ENCODE measurements around the gene ZSWIM5.
A peak's percentile ranks its signal among the peaks of the same experiment; 100 is the strongest.
"Not testable (repeated sequence)": the region's sequence is repeated elsewhere in the genome, so short reads cannot be mapped to it uniquely, and the experiment has no call there.

ZSWIM5 gene

DNA sequence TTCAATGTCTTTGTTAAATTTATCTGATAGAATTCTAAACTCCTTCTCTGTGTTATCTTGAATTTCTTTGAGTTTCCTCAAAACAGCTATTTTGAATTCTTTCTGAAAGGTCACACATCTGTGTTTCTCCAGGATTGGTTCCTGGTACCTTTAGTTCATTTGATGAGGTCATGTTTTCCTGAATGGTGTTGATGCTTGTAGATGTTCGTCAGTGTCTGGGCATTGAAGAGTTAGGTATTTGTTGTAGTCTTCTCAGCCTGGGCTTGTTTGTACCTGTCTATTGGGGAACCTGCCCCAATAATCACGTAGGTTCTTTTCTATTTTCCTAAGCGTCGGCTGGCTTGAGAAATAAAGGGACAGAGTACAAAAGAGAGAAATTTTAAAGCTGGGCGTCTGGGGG lies 129.4 kb downstream of the ZSWIM5 start:
- DNase-seq: not testable (repeated sequence)

- DNase-seq: no peak
These were observed 134.8 kb downstream of the ZSWIM5 start for GRCh38 chr1:45071567-45071966.

GRCh38 chr1:45067806-45068205 lies 138.6 kb downstream of the ZSWIM5 start:
- DNase-seq: no peak

DNA sequence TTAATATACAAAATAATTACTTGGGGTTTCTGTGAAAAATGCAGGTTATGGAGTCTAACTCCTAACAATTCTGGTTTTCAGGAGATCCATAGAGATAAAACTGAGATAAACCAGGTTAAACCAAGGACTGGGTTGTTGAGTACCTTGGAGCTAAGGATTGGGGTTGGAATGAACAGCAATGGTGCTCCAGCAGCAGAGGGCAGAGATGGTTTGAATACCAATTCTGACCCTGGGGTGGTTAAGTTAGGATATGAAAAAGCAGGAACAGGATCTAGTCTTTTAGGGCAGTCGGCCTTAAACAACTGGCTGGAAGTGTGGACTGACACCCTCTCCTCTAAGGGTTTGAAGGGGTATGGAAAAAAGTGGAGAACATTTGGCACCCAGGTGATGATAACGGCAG lies 141.3 kb downstream of the ZSWIM5 start:
- no peak for DNase-seq

DNA sequence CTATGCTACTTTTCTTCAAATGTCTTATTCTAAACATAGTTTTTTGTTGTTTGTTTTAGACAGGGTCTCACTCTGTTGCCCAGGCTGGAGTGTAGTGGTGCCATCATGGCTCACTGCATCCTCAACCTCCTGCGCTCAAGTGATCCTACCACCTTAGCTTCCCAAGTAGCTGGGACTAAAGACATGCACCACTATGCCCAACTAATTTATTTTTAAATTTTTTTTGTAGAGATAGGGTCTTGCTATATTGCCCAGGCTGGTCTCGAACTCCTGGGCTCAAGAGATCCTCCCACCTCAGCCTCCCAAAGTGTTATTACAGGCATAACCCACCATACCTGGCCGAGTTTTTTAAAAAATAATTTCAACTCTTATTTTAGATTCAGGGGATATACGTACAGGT lies 143.9 kb downstream of the ZSWIM5 start:
- DNase-seq: not testable (repeated sequence)

GRCh38 chr1:45059829-45060228 lies 146.6 kb downstream of the ZSWIM5 start:
- no peak for DNase-seq

DNA sequence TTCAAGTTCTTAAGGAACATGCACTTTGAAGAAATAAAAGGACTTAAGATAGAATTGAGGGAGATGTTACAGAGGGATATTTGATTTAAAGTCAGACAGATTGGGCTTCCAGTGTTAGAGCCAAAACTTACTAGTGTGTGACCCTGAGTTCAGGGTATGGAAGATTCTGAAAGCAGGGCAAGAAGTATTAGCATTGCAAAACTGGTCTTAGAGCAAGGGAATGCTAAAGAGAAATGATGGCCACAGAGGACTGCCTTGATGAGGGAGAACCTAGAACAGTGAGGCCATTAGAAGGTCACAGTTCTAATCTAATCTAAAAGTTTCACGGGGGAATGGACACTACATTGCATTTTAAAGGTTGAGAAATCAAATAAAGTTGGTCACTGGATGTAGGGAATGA lies 148.9 kb downstream of the ZSWIM5 start:
- DNase-seq: no peak

DNA sequence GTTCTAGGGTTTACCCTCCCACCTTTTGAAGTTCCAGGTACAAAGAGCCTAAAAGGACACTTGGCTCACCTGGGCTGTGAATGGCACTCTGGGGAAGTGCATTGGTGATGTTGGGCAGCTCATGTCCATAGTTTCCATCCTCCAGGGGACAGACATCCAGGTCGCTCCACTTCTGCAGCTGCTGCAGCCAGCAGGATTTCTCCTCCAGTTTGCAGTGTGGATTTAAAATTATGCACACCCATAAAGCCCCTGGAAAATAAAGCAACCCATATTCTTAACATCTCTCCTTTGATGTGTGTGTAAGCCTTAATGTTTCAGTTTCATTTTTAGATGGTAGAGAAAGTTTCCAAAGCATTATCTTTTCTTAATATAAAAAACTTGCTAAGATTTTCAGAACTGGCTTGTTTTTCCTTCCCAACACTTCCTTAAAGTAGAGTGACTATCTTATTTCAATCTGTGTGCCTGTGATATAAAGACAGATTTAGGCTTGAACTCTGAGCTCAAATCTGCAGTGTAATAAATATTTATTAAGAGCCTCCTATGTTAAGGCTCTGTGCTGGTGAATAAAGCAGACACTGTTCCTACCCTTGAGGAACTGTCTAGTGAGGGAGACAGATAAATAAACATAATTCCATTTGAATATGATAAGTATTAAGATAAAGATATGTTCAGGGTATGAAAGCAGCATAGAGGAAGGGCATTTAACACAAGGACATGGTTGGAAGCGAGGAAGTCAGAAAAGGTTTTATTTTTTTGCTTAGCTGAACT lies 155.2 kb downstream of the ZSWIM5 start:
- DNase-seq: no peak

DNA sequence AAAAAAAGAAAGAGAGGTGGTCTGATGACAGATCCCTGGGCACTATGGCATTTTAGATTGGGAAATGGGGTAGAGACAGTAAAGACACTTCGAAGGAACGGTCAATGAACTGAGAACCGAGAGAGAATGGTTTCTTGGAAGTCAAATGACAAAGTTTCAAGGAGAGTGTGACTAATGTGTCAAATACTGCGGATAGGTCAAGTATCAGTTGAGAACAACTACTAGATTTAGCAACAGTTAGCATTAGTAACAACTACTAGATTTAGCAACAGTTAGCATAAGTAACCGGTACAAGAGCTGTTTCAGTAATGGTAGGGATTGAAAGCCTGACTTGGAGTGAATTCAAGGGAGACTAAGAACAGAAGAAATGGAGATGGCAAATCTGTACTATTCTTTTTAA lies 159.4 kb downstream of the ZSWIM5 start:
- DNase-seq: no peak

- DNase-seq: no peak
These were observed 161.5 kb downstream of the ZSWIM5 start for GRCh38 chr1:45044916-45045315.

DNA sequence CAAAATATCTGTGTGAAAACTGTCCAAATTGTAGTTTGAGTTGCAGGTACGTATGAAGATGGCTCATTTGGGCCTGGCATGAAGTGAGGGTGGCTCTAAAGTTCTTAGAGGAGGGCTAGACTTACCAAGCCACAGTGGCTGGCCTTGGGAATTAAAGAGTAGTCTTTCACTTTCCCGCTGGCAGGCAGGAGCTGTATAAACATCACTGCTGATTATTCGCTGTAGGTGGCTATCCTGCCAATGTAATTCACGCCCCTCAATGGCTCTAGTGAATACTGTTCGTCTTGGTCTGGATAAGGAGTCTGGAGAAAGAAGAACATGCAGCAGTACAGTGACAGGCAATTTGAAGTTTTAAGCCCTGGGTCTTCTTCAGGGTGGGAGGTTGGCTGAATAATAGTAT lies 163.3 kb downstream of the ZSWIM5 start:
- DNase-seq: no peak

- DNase-seq: no peak
These were observed 166.1 kb downstream of the ZSWIM5 start for GRCh38 chr1:45040297-45040696.

GRCh38 chr1:45038661-45039364 lies 167.6 kb downstream of the ZSWIM5 start:
- no peak for DNase-seq

- DNase-seq: no peak
These were observed 168.2 kb downstream of the ZSWIM5 start for GRCh38 chr1:45038240-45038639.

GRCh38 chr1:45037456-45037855 lies 168.9 kb downstream of the ZSWIM5 start:
- DNase-seq: no peak

- no peak for DNase-seq
These were observed 170.6 kb downstream of the ZSWIM5 start for GRCh38 chr1:45035631-45036301.

GRCh38 chr1:45033356-45033755 lies 173.0 kb downstream of the ZSWIM5 start:
- no peak for DNase-seq

- no peak for DNase-seq
These were observed 173.6 kb downstream of the ZSWIM5 start for GRCh38 chr1:45032837-45033236.

DNA sequence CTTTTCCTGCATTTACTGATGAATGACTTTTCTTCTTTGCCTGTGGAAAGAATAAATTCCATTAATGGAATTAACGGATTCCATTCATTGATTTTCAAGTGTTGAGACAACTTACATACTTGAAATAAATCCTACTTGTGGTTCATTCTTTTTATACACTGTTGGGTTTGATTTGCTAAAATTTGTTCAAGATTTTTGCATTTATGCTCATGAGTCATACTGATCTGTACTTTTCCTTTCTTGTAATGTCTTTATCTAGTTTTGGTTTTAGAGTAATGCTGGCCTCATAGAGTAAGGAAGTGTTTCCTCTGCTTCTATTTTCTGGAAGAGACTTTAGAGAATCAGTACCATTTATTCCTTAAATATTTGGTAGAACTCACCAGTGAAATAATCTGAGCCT lies 180.0 kb downstream of the ZSWIM5 start:
- DNase-seq: no peak

GRCh38 chr1:45023663-45024062 lies 182.7 kb downstream of the ZSWIM5 start:
- DNase-seq: no peak

DNA sequence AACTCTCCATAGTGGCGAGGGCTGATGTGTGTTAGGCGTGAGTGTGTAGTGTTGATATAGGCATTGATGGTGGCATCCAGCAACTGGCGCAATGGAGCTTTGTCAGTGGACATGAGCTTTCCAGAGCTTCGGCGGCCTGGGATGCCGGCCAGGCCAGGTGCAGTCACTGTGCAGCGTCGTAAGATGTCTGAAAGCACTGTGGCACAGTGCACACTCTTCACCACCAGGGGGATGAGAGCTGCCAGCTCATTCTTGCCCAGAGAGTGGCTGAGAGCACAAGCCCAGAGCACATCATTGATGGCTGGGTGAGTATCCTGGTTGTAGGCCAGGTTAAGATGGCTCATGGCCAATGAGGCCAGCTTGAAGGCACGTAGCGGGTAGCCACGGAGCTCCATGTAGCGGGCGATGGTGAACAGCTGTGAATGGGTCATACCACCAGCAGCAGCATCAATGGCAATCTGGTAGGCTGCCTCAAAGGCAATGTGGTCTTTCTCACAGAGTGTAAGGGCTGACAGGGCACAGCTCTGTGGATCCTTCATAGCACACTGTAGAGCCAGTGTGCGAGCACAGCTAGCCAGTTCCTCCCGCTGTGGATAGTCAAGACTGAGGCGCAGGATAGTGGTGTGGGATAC lies 187.7 kb downstream of the ZSWIM5 start:
- DNase-seq: peak; percentile 18 to 38 (median 33)

GRCh38 chr1:45016767-45017166 lies 189.6 kb downstream of the ZSWIM5 start:
- no peak for DNase-seq

GRCh38 chr1:45016090-45016697 lies 190.2 kb downstream of the ZSWIM5 start:
- no peak for DNase-seq

All from activated naive CD4-positive, alpha-beta T cell (primary cell).